BJ (cell line): ENCODE results near the gene ANTKMT. TPM values are rescaled to one million over a fixed set of nuclear protein-coding genes. Genes with fewer than 3 reads are reported as not detected.
"Not testable (repeated sequence)": the region's sequence is repeated elsewhere in the genome, so short reads cannot be mapped to it uniquely, and the experiment has no call there.

Source experiments
- CTCF ChIA-PET: fragments of 350-600 bp; formaldehyde crosslinking; extraction: SDS; loops from one replicate; lab custom pipeline; 2021; ENCODE audit warnings: antibody characterized with exemption, inconsistent platforms; lab: Yijun Ruan, JAX
- POLR2A ChIA-PET: fragments of 300-600 bp; sonication (Branson Sonifier 250); formaldehyde crosslinking; extraction: SDS; loops from one replicate; lab custom pipeline; 2021; ENCODE audit warnings: antibody characterized with exemption; lab: Charles Lee
- DNase-seq: peaks from one replicate; pipeline ENCODE4 v3.0.0-alpha.2; 2011; ENCODE audit warnings: low read depth
- H3K27me3 ChIP-seq: 2 replicates; pipeline ENCODE4 v1.6.0; 2011; ENCODE audit warnings: low read length; ENCODE audit not compliant: control insufficient read depth, insufficient read depth
- H3K36me3 ChIP-seq: 2 replicates; pipeline ENCODE4 v1.5.1; 2011; ENCODE audit warnings: low read length; ENCODE audit not compliant: control insufficient read depth, insufficient read depth
- H3K4me3 ChIP-seq: 2 replicates; pipeline ENCODE4 v1.5.1; 2011; ENCODE audit warnings: low read depth, mild to moderate bottlenecking, control low read depth, low read length
- polyA plus RNA-seq: library from polyadenylated mRNA; depleted of rRNA; stranded (reverse); fragments of >200 nt; gene quantifications from 2 replicates; pipeline ENCODE4 v1.2.3, GENCODE V29; 2011
- TF ChIP-seq, protein P1 (sequence below): IDR thresholded peaks from 2 replicates; pipeline ENCODE4 v1.5.1; 2011; ENCODE audit warnings: low read depth, mild to moderate bottlenecking, control low read depth, inconsistent platforms, low read length, moderate library complexity; ENCODE audit not compliant: insufficient read depth

ANTKMT gene
- polyA plus RNA-seq, 1 experiment = 10.7 TPM

DNA sequence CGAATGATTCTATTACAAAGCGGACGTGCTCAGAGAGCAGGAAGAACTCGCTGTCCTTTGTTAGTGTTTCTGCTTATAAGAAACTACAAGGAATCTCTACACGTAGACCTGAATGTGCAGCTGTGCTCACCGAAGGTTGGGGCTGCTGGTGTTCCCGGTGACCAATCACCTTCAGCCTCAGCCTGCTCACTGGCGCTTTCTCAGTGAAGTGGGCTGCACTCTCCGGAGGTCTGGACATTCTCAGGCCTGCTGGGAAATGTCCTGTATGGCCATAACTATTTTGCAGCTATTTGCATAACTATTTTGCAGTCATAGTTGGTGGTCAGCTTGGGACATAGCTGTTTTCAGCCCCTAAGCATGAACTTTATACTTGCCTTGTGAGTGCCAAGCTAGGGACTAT is 29.5 kb downstream of the ANTKMT start:
- ChIA-PET CTCF (interaction anchor here (0.5 to 2.7 kb wide), 4 partner anchors 10 to 40 kb away, joined by 3 to 12 read pairs (median 7); partner anchors contain the start of gene CIAO3), POLR2A (no interaction called here)
- 0 out of 2 replicates have a peak, but pooled peaks cover 3% of the 10 kb centered on the region for H3K27me3 ChIP-seq
- no peaks in the 10 kb centered on the region for H3K36me3 ChIP-seq
- TF ChIP-seq, protein P1, sequence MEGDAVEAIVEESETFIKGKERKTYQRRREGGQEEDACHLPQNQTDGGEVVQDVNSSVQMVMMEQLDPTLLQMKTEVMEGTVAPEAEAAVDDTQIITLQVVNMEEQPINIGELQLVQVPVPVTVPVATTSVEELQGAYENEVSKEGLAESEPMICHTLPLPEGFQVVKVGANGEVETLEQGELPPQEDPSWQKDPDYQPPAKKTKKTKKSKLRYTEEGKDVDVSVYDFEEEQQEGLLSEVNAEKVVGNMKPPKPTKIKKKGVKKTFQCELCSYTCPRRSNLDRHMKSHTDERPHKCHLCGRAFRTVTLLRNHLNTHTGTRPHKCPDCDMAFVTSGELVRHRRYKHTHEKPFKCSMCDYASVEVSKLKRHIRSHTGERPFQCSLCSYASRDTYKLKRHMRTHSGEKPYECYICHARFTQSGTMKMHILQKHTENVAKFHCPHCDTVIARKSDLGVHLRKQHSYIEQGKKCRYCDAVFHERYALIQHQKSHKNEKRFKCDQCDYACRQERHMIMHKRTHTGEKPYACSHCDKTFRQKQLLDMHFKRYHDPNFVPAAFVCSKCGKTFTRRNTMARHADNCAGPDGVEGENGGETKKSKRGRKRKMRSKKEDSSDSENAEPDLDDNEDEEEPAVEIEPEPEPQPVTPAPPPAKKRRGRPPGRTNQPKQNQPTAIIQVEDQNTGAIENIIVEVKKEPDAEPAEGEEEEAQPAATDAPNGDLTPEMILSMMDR = no peak
- DNase-seq = no peak
- H3K4me3 ChIP-seq = no peak overlapping the region

DNA sequence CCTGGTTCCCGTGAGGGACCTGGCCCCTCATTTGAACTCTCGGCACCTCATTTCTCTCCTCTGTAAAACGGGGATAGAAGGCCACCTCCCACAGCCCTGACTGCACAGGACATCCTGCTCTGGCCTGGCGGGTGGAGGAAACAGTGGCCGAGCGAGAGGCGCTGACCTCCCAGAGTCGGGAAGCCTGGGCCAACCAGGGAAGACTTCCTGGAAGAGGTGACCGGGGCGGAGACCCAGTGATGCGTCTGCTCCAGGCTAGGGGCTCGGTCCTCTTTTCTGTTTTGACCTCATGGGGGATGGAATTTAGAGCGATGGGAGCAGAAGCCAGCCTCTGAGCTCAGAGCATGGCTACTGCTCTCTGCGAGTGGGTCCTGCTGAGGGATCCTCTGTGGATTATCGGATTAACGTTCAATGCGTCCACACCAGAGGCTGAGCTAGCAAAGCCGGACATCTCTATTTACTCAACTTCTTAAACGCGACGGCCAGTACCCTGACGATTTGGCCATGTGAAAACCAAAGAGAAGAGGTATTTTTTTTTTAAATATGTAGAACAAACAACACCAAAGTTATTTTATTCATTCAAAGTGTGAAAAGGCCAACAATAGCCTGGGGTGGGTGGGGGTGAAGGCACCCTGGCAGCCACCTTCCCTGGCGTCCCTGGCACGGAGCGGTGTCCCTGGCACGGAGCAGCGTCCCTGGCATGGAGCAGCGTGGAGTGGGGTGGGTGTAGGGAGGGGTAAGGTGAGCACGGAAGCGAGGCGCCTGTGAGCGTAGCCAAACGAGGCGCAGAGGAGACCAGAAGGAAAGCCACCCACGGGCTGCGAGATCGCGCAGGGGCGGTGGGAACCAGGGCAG is 30.4 kb downstream of the ANTKMT start:
- DNase-seq = no peak
- POLR2A ChIA-PET = no interaction called here
- Histone ChIP-seq H3K27me3 (0 out of 2 replicates have a peak, but pooled peaks cover 3% of the 10 kb centered on the region), H3K36me3 (no peaks in the 10 kb centered on the region), H3K4me3 (no peak overlapping the region)
- CTCF ChIA-PET = interaction anchor here (0.5 to 2.7 kb wide), 6 partner anchors 8 to 38 kb away, joined by 3 to 12 read pairs (median 4); partner anchors contain the start of genes CIAO3 and MSLN
- TF ChIP-seq, protein P1 = no peak

DNA sequence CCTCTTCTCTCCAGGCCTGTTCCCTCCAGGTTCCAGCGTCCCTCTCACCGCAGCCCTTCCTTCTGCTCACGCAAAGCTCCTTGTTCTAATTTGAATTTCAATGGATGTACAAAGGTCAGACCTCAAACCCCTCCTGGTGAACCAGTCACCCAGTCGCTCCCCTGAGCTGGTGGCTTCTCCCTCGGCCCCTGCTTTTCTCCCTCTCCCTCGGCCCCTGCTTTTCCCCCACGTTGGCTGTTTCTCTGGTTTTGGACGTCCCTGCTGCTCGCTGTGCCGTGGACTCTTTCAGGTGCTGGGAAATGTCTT is 31.0 kb downstream of the ANTKMT start:
- TF ChIP-seq, protein P1 = no peak
- Histone ChIP-seq H3K27me3 (0 out of 2 replicates have a peak, but pooled peaks cover 3% of the 10 kb centered on the region), H3K36me3 (no peaks in the 10 kb centered on the region), H3K4me3 (no peak overlapping the region)
- ChIA-PET POLR2A (no interaction called here), CTCF (interaction anchor here (1.2 to 2.3 kb wide), 3 partner anchors 9 to 34 kb away, joined by 3 to 11 read pairs (median 4); partner anchors contain the start of gene MSLN)
- DNase-seq = no peak

DNA sequence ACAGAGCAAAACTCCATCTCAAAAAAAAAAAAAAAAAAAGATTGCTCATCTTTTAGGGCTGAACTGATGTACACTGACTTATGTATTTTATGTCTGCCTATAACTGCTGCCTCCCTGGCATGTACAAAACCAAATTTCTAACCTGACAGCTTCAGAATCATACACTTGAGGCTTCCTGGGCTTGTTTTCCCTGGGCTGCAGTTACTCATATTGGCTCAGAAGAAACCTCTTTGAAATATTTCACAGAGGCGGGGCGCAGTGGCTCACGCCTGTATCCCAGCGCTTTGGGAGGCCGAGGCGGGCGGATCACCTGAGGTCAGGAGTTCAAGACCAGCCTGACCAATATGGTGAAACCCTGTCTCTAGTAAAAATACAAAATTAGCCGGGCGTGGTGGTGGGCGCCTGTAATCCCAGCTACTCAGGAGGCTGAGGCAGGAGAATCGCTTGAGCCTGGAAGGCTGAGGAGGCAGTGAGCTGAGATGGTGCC is 33.2 kb downstream of the ANTKMT start:
- not testable (repeated sequence) for H3K27me3 ChIP-seq

DNA sequence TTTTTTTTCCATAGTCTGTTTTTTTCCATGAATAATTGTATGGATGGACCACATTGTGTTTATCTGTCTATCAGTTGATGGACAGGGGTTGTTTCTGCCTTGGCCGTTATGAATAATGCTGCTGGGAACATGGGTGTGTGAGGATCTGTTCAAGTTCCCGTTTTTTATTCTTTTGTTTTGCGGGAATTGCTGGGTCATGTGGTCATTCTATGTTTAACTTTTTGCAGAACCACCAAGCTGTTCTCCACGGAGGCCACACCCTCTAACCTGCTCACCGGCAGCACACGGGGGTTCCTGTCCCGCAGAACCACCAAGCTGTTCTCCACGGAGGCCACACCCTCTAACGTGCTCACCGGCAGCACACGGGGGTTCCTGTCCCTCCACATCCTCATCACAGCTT is 33.7 kb downstream of the ANTKMT start:
- H3K4me3 ChIP-seq = no peak overlapping the region
- CTCF ChIA-PET = no interaction called here
- POLR2A ChIA-PET = no interaction called here
- no peaks in the 10 kb centered on the region for H3K36me3 ChIP-seq
- no peak for DNase-seq
- TF ChIP-seq, protein P1 = no peak
- H3K27me3 ChIP-seq = 0 out of 2 replicates have a peak, but pooled peaks cover 3% of the 10 kb centered on the region

More for the DNA sequence above, 33.2 kb downstream of the ANTKMT start:
- CTCF ChIA-PET, DNase-seq, H3K4me3 ChIP-seq, H3K36me3 ChIP-seq, POLR2A ChIA-PET: not testable (repeated sequence)
